ENCODE results near the gene CDK13.
"Not testable (repeated sequence)": the region's sequence is repeated elsewhere in the genome, so short reads cannot be mapped to it uniquely, and the experiment has no call there.

The CDK13 gene

DNA sequence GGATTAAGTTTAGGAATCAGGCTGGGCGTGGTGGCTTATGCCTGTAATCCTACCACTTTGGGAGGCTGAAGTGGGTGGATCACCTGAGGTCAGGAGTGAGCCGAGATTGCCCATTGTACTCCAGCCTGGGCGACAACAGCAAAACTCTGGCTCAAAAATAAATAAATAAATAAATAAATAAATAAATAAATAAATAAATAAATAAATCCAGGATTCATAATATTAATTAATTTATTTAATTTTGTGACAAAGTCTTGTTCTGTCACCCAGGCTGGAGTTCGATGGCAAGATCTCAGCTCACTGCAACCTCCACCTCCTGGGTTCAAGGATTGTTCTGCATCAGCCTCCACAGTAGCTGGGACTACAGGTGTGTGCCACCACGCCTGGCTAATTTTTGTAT is 188.9 kb downstream of the CDK13 start:
- H3K4me3 ChIP-seq (ENCODE audit: low read depth, low read length) = no peak overlapping the region
- TF ChIP-seq, protein P1, sequence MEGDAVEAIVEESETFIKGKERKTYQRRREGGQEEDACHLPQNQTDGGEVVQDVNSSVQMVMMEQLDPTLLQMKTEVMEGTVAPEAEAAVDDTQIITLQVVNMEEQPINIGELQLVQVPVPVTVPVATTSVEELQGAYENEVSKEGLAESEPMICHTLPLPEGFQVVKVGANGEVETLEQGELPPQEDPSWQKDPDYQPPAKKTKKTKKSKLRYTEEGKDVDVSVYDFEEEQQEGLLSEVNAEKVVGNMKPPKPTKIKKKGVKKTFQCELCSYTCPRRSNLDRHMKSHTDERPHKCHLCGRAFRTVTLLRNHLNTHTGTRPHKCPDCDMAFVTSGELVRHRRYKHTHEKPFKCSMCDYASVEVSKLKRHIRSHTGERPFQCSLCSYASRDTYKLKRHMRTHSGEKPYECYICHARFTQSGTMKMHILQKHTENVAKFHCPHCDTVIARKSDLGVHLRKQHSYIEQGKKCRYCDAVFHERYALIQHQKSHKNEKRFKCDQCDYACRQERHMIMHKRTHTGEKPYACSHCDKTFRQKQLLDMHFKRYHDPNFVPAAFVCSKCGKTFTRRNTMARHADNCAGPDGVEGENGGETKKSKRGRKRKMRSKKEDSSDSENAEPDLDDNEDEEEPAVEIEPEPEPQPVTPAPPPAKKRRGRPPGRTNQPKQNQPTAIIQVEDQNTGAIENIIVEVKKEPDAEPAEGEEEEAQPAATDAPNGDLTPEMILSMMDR (IDR thresholded peaks at IDR 0.05; ENCODE audit: low read depth, low read length) = no peak

DNA sequence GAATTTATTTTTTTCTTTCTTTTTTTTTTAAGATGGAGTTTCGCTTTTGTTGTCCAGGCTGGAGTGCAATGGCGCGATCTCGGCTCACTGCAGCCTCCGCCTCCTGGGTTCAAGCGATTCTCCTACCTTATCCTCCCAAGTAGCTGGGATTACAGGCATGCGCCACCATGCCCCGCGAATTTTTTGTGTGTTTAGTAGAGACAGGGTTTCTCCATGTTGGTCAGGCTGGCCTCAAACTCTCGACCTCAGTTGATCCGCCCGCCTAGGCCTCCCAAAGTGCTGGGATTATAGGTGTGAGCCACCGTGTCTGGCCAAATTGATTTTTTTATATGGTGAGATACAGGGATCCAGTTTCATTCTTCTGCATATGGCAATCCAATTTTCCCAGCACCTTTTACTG is 189.8 kb downstream of the CDK13 start:
- H3K4me3 ChIP-seq (ENCODE audit: low read depth, low read length) = not testable (repeated sequence)

DNA sequence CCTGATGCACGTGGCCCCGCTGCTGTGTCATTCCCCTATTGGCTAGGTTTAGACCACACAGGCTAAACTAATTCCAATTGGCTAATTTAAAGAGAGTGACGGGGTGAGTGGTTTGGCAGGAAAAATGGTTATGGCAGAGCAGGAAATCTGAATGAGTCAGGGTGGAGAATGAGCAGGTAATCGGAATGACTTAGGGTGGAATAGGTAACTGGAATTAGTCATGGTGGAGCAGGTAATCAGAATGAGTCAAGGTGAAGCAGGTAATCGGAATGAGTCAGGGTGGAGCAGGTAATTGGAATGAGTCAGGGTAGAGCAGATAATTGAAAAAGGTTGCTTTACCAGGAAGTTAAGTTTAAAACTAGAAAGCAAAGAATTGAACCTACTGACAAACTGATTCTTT is 191.9 kb downstream of the CDK13 start:
- H3K4me3 ChIP-seq (ENCODE audit: low read depth, low read length) = not testable (repeated sequence)

GRCh38 chr7:40145596-40146130 is 195.6 kb downstream of the CDK13 start:
- not testable (repeated sequence) for H3K4me3 ChIP-seq (ENCODE audit: low read depth, low read length)

DNA sequence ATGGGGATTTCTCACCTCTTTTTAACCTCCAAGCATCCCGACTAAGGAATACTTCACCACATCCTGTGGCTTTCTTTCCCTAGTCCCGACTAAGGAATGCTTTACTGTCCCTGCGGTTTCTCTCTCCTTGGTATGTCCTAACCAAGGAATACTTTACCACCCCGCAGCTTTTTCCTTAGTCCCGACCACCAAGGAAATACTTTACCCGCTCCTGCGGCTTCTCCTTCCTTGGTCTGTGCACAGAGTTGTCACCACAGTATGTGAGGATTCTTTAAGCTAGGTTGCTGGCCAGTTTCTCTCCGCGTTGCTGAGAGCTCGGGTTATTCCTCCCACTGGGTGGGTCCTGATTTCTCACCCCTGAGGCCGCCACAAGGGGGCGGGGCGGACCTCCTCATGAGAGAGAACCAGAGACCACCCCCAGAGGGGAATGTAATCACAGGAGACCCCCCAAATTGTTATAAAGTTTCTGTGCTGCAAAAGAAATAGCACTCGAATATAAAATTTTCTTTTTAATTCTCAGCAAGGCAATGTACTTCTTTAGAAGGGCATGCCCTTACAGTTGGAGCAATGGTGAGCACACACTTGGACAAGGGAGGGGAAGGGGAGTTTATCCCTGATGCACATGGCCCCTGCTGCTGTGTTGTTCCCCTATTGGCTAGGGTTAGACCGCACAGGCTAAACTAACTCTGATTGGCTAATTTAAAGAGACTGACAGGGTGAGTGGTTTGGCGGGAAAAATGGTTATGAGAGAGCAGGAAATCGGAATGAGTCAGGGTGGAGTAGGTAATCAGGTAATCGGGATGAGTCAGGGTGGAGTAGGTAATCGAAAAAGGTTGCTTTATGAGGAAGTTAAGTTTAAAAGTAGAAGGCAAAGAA is 197.6 kb downstream of the CDK13 start:
- TF ChIP-seq, protein P1 (IDR thresholded peaks at IDR 0.05; ENCODE audit: low read depth, low read length) = no peak

GRCh38 chr7:40148247-40148580 is 198.2 kb downstream of the CDK13 start:
- not testable (repeated sequence) for H3K4me3 ChIP-seq (ENCODE audit: low read depth, low read length)

More for the DNA sequence above, 197.6 kb downstream of the CDK13 start:
- H3K4me3 ChIP-seq (ENCODE audit: low read depth, low read length) = no peak overlapping the region

- H3K4me3 ChIP-seq (ENCODE audit: low read depth, low read length) = no peak overlapping the region
- TF ChIP-seq, protein P1 (IDR thresholded peaks at IDR 0.05; ENCODE audit: low read depth, low read length) = no peak
Observed at GRCh38 chr7:40148671-40149070, 198.6 kb downstream of the CDK13 start.
